ENCODE results near the gene BAIAP2L1.
"Not testable (repeated sequence)": the region's sequence is repeated elsewhere in the genome, so short reads cannot be mapped to it uniquely, and the experiment has no call there.

Gene BAIAP2L1

DNA sequence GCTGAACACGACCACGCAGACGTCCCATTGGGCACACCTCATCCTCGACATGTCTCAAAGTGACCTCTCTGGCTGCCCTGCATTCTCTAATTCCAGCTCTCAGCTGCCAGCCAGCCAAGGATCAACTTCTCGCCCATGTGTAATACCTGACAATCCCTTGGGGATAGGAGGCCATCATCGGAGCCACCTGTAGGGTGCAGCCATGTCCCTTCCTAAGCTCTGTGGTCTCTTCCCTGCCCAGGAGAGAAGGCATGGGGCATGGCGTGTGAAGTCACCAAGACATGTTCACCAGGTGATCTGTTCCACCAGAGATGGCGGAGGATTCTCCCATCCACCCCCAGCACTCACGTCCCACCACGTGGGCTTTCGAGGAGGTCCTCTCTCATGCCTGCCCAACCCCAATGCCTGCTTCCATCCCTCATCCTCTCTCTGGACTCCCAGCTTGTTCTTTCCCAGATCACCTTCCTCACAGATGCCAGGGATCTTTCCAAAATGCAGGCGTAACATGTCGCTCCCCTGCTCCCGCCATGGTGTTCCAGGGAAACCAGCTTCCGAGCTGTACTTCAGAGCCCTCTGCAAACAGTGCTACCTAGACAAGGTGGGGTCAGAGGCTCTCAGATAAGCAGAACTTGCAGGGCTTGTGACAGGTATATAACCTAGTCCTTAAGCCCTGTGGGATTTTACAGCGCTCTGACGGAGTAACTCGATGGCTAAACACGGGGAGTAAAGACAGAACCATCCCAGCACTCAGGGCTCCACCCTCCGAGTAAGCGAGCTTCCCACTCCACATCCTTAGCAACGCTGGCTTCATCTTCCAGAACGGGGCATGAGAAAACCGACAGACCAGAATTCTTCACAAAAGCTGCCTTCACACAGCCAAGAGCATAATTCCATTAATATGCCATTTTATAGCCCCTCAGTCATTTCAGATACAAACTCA lies 78.3 kb downstream of the BAIAP2L1 start:
- DNase-seq (ENCODE audit: low spot score): no peak

DNA sequence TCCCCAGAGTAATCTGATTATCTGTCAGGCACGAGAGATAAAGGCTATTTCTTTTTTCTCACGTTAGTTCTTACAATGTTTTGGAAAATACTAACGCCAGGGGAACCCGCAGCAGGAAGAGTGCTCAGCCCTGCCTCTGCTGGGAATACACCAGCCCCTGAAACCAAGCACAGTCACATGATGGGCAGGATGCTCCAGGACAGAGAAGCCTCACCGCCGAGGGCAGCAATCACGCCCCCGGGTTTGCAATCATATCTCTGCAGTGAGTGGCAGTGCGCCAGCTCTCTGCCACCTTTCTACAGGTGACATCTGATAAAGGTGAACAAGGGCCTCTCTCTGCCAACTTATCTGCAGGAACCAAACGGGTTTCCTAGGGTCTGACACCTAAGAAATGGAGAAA lies 79.6 kb downstream of the BAIAP2L1 start:
- DNase-seq (ENCODE audit: low spot score): no peak

DNA sequence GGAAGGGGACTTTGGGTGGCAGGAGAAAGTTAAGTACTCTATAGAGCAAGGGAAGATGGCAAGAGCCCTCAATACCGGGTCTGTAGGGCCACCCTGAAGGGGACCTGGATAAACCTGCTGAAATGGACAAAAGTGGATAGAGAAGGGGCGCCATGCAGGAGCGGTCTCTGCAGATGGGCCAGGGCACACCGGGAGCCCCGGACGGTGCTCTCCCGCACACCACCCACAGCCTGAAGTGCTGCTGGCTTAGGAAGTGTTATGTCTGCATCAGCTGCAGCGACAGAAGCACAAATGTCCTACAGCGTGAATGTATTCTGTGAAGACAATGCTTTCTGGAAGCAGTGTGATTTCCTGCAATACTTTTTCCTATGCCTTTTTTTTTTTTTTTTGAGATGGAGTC lies 81.7 kb downstream of the BAIAP2L1 start:
- DNase-seq (ENCODE audit: low spot score): no peak

DNA sequence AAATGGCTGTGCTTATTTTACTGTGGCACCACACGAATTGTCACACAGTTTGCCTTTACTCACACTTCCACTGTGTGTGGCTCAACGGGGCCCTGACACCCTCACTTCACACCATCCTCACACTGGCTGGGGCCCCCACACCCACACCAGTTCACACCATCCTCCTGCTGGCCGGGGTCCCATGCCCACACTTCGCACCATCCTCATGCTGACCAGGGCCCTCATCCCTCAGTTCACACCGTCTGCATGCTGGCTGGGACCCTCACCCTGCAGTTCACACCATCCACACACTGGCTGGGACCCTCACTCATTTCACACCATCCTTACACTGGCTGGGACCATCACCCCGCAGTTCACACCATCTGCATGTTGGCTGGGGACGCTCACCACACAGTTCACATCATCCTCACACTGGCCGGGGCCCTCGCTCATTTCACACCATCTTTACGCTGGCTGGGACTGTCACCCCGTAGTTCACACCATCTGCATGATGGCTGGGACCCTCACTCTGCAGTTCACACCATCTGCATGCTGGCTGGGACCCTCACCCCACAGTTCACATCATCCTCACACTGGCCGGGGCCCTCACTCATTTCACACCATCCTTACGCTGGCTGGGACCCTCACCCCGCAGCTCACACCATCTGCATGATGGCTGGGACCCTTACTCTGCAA lies 83.4 kb downstream of the BAIAP2L1 start:
- no peak for DNase-seq (ENCODE audit: low spot score)

DNA sequence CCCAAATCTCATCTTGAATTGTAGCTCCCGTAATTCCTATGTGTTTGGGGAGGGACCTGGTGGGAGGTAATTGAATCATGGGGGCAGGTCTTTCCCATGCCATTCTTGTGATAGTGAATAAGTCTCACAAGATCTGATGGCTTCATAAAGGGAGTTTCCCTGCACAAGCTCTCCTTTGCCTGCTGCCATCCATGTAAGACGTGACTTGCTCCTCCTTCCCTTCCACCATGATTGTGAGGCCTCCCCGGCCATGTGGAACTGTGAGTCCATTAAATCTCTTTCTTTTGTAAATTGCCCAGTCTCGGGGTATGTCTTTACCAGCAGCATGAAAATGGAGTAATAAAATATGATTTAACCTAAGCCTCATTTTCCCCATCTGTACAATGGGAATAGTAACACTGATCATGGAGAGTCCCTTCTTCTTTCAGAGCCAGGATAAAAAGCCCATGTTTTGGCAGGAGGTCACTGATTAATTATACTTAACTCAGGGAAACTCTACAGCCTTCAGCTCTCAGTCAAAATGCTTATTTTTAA lies 84.8 kb downstream of the BAIAP2L1 start:
- DNase-seq (ENCODE audit: low spot score): not testable (repeated sequence)

DNA sequence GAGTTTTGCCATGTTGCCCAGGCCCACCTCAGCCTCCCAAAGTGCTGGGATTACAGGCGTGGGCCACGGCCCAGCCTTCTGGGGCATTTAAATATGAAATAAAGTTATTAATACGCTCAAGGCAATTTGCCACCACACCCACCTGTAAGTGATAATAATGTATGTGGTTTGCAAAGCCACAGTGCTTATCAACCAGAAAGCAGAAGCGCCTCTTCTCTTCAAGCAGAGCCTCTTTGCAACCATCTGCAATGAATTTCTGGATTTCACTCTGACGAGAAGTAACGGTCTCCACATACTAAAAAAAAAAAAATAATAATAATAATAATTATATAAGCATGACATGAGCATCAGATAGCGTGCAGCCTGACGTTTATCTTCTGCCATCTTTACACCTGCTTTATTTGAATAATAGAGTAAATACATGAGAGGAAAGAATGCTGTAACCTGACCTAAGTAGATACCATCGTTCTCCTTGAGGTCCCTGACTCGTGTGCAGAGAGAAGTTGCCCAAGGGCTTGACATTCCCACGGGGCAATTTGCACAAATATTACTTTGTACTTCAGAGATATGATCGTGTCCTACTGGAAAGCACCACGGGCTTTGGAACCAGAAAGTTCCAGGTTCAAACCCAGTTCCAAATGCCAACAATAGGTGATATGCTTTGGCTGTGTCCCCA lies 85.4 kb downstream of the BAIAP2L1 start:
- DNase-seq (ENCODE audit: low spot score): no peak

DNA sequence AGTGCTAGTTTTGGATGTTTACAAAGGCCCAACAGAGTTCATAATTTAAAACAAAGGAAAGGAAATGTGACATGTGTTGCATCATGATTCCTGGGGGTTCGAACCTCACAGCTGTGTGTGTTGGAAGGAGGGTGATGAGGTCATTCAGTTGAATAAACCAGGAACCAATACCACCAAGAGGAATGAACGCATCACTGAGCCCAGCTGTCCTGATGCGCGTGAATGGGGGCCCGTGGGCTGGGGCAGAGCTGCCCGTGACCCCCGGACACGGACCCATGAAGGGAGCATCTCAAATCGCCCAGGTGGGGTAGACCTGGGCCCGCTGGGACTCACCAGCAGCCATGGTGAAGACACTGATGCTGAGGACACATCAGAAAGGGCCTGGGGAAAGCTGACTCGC lies 86.4 kb downstream of the BAIAP2L1 start:
- no peak for DNase-seq (ENCODE audit: low spot score)

DNA sequence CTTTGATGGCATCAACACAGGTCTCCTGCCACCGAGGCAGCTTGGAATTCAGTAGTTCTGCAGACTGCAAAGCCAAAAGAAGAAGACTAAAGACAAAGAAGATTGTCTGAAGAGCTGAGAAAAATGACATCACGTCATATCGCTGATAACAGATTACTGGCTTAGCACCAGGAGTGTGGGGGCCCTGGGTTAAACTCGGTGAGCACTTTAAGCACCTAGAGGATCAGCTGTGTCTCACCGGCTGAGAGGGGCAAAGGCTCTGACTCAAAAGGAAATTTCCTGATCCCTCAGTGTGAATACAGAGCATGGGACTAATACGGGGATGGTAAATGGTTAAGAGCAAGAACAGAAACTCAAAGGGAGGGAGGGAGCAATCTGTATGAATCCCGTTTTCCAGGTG lies 88.7 kb downstream of the BAIAP2L1 start:
- DNase-seq (ENCODE audit: low spot score): no peak

DNA sequence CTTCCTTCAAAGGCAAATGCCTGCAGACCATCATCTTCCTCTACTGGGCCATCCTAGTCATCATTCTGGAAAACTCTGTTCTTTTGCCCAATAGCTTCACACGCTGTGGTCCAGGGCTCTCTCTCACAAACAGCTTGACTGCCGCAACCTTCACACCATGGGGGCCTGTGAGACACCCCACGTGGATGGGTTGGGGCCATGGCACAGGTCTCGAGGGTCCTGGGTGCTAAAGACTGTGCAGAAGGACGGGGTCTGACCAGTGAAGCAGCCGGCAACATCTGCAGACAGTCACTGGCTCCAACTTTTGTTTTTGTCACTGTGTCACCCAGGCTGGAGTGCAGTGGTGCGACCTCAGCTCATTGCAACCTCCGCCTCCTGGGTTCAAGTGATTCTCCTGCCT lies 91.3 kb downstream of the BAIAP2L1 start:
- DNase-seq (ENCODE audit: low spot score): no peak

DNA sequence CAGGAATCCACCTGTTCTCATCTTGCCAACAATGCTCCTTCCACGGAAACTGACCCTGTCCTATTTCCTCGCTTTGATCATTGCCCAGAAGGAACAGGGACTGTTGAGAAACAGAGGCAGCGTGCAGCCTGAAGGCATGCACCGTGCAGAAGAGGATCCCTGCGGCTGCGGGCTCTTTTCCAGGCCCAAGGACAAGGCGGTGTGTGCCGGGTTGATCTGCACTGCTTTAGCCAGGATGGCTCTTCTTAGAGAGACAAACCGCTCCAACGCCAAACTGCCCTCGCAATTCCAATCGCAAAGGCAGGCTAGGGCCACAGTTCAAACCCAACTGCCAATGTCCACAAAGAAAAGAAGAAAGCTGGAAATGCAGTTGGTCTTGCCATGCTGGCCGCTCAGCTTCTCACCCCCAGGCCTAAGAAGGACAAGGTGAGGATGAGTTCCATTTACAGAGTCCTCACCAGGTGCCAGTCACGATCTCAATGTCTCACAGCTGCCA lies 92.9 kb downstream of the BAIAP2L1 start:
- no peak for DNase-seq (ENCODE audit: low spot score)

DNA sequence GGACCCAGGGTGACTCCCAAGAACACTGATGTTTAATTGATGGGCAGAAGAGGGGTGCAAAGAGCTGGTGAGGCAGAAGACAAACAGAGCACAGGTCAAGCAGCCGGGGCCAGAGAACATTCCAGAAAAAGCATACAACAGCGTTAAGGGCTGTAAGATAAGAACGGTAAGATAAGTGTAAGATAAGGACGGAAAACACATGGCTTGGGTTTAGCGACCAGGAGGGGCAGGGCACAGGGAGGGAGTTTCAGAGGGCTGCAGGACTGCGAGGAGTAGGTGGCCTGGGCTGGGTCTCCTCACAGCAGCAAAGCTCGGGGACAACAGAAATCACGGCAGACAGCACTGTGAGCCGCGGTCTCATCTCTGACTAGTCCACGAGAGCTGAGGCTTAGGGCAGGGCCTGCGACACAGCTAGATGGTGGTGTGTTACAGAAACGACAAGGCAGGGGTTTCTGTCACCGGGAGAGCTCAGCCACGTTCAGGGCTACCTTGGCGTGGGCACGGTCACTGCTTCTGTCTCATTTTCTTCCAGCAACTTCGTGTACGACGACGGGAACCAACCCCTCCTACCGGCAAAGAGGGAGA lies 94.8 kb downstream of the BAIAP2L1 start:
- no peak for DNase-seq (ENCODE audit: low spot score)

DNA sequence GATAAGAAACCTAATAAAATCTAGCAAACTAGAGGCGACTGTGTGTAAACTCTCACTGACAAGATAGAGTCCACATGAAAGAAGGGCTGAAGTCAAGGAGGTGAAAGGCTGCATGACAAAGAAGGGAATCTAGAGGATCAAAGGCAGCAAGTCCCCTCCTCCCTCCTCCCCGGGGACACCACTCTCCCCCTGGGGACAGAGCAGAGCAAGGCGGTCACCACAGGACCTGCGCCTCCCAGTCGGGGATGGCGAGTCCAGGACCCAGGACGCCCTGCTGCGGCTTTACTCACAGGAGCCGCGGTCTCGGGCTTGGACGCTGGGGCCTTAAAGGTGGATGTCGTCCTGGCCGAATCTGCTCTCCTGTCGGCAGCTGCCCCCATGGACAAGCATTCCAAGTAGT lies 97.0 kb downstream of the BAIAP2L1 start:
- no peak for DNase-seq (ENCODE audit: low spot score)

DNA sequence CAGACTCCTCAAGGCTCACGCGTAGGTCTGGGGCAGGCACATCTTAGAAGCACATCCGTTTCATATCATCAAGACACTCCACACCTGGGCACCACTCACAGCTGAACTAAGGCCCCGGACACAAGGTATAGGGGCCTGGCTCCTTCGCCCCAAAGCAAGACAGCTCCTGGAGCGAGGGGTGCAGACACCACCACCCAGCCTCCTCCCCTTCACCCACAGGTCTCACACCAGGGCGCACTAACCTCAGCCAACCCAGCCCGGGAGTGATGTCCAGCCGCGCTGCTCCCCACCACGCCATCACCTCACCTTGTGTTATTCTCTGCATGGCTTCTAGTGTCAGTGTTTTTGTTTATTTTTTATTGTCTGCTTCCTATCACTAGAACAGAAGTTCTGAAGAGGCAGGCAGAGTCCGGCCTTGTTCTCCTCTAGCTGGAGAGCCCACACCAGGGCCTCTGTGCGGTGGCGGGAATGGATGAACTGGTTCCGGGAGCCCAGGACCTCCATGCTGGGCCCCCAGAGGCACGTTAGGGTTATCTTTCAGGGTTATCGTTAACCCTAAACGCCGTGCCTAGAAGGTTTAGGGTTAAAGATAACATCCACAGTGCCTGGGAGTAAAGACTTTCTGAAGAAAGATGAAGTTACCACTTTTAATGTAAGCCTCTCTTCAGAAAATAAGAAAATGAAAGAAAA lies 97.6 kb downstream of the BAIAP2L1 start:
- DNase-seq (ENCODE audit: low spot score): no peak

DNA sequence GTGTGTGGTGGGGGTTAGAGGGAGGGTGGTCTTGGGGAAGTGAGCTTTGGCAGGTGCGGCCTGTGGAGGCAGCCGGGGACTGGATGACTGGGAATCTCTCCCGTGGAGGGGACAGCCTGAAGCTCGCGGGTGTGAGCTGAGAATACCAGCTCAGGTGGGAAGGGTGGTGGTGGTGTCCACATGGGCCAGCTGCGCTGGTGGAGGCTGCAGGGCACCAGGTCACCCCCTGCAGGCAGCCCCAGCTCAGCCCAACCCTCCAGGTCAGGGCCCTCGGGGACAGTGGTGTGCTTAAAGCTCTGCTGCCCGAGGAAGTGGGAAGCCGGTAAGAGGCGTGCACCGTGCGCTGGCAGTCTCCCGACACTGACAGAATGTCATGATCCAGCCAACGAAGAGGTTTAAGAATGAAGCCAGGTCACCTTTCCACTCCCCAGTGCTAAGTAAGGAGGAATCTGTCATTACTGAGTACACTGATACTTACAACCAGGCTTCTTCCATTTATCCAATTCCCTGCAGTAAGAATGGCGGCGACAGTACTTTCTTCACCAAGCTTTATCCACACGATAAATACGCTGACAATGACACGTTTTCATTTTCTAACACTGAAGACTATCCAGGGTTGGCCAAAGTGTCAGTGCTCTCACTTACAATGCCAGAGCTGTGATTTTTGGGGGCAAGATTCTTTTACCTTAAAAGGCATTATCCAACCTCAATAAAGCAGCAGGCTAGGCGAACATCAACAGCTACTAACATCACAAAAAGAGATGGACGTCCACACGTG lies 99.0 kb downstream of the BAIAP2L1 start:
- no peak for DNase-seq (ENCODE audit: low spot score)

DNA sequence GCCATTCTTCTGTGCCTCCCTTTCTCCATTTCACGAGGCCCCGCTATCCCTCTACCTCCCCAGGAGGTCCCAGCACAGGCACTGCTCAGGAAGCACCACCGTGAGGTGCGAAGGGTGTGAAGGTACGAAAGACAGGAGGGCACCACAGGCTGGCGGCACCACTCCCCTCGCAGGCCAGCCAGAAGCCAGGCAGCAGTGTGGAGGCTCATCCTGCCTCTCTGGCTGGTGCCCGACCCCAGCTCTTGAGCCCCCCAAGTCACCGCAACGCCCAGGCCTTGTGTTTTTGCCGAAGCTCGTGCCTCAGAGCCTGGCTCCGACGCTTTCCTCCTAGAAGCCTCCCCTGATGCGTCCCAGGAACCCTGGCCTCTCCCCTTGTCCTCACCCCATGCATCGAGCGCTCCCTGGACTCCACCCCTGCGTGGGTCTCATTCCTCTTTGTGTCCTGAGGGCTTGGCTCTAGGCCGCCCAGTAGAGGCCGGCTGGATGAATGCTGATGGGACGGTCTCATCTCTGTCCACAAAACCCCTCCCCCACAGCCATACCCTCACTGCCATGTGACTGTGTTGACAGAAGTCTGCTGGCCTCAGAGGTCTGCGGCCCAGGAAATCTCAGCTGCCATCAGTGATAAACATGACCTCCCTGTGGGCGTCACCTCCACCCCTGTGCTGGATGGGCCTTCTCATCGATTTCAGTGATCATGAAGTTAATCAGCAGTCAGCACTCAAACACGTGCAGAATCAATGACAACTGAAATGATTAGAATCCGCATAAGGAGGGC lies 100.1 kb downstream of the BAIAP2L1 start:
- no peak for DNase-seq (ENCODE audit: low spot score)

DNA sequence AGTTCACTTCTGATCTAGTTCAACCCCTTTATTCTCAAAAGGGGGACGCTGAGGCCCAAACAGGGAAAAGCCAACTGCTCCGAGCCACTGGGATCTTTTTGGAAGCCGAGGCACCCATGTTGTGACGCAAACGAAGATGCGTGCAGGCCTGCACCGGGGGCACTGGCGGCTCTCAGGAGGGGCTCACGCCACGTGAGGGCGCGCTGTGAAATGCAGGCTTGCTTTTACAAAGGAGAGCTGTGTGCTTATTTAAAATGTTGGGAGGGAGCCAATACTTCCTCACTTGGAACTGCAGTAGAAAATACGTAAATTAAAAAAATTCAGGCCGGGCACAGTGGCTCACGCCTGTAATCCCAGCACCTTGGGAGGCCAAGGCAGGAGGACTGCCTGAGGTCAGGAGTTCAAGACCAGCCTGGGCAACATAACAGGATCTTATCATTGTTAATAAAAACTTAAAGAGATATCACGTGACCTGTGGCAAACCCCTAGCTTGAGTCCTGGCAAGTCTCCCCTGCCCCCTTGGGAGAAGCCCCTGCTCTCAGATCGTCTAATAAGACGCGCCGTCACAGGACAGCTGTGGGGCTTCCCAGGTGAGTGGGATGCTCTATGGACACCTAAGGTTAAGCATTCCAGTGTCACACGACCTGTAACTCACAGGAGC lies 103.1 kb downstream of the BAIAP2L1 start:
- no peak for DNase-seq (ENCODE audit: low spot score)

DNA sequence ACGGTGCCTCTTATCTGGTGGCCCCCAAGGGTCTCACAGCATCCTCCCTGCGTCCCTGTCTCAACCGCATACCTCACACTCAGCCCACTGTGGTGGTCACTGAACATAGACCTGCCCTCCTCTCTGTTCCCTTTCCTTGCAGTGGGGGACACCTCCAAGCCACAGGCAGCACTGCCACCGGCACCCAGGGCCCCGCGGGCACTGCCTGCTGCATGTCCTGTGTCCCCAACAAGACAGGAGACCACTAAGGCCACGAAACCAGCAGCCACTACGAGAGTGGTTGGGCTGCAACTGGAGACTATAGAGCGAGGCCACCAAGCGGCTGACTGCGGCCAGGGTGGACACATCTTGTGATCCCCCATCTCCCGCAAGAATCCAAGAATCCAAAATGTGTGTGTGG lies 104.1 kb downstream of the BAIAP2L1 start:
- DNase-seq (ENCODE audit: low spot score): no peak

DNA sequence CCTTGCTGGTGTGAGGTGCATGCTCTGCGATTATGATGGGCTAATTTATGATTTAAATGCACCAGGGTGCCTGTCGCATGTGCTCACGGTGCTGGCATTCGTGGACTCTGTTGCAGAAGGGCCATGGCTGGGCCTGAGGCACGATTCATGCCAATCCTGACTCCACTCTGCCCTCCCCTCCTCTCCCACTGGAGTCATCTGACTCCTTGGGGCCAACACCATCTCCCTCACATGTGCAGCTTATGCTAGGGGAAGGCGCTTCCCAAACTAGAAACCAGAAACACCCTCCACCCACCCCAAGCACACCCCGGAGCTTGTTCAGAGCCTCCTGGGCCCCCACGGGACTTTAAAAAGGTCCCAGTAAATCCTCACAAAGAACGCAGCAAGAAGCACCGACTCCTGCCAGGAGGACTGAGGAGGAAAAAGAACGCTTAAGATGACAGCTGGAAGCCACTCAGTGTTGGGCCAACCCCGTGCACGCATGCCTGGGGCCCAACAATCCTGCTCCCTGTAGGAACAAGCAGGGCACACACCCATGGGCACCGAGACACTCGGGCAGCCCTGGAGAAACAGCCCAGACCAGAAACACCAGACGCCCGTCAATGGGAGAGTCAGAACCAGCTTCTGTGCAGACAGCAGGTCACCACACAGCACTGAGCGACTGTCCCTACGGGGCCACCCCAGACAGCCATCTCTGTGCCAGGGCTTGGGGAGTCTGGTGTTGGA lies 105.3 kb downstream of the BAIAP2L1 start:
- DNase-seq (ENCODE audit: low spot score): no peak

Measured in HuH-7 (cell line).